HEK293 (cell line): ENCODE results near the gene ZNHIT1.
A peak's percentile ranks its signal among the peaks of the same experiment; 100 is the strongest.

Source experiments
- CTCF ChIA-PET: fragments of 350-600 bp; formaldehyde crosslinking; extraction: SDS; loops from one replicate; lab custom pipeline; 2021; ENCODE audit warnings: antibody characterized with exemption; lab: Yijun Ruan, JAX
- POLR2A ChIA-PET: fragments of 300-600 bp; formaldehyde crosslinking; extraction: SDS; loops from one replicate; lab custom pipeline; 2020; ENCODE audit warnings: antibody characterized with exemption, inconsistent platforms; lab: Yijun Ruan, JAX
- H3K27ac ChIP-seq: fragments of 200-500 bp; sonication (Bioruptor generic); 2 replicates; pipeline ENCODE4 v1.5.1; 2014; ENCODE audit warnings: low read depth, low read length, control low read depth, inconsistent platforms; ENCODE audit errors: extremely low read depth
- H3K36me3 ChIP-seq, 2 experiments: fragments of 200-500 bp in 1 of 2; sonication (Bioruptor generic) in 1 of 2; 1 replicate in 1 of 2; 2 replicates in 1 of 2; pipeline ENCODE4 v1.5.1; 2014 to 2017; ENCODE audit warnings: inconsistent platforms in 2 of 2, low read length in 2 of 2; ENCODE audit not compliant: control insufficient read depth in 2 of 2, insufficient read depth in 1 of 2
- H3K4me1 ChIP-seq: fragments of 200-500 bp; sonication (Bioruptor generic); 2 replicates; pipeline ENCODE4 v1.5.1; 2014; ENCODE audit warnings: mild to moderate bottlenecking, low read length, inconsistent platforms; ENCODE audit not compliant: control insufficient read depth, insufficient read depth
- H3K4me3 ChIP-seq: 2 replicates; pipeline ENCODE4 v1.5.1; 2011; ENCODE audit warnings: low read depth, mild to moderate bottlenecking, control low read depth, low read length, moderate library complexity
- H3K9me3 ChIP-seq: fragments of 200-500 bp; sonication (Bioruptor generic); 2 replicates; pipeline ENCODE4 v1.5.1; 2014; ENCODE audit warnings: low read depth, low read length, inconsistent platforms; ENCODE audit not compliant: control insufficient read depth, insufficient read depth
- BCL6B ChIP-seq: fragments of 450-650 bp; formaldehyde crosslinking; IDR thresholded peaks from 2 replicates; pipeline ENCODE4 v1.5.1; 2017; ENCODE audit warnings: missing biosample characterization, missing genetic modification characterization
- GLIS2 ChIP-seq: fragments of 450-650 bp; formaldehyde crosslinking; IDR thresholded peaks from 2 replicates; pipeline ENCODE4 v1.5.1; 2016; ENCODE audit warnings: missing biosample characterization, missing genetic modification characterization
- HOXA7 ChIP-seq: sonication (generic); formaldehyde crosslinking; IDR thresholded peaks from 2 replicates; pipeline ENCODE4 v1.8.1; 2022; ENCODE audit warnings: missing genetic modification reagents, borderline replicate concordance
- KLF1 ChIP-seq: fragments of 450-650 bp; formaldehyde crosslinking; IDR thresholded peaks from 2 replicates; pipeline ENCODE4 v1.5.1; 2016; ENCODE audit warnings: missing biosample characterization, missing genetic modification characterization
- ZBTB10 ChIP-seq: fragments of 450-650 bp; formaldehyde crosslinking; IDR thresholded peaks from 2 replicates; pipeline ENCODE4 v1.5.1; 2016; ENCODE audit warnings: missing biosample characterization, missing genetic modification characterization
- ZBTB17 ChIP-seq: fragments of 450-650 bp; formaldehyde crosslinking; IDR thresholded peaks from 2 replicates; pipeline ENCODE4 v1.5.1; 2016; ENCODE audit warnings: missing biosample characterization, missing genetic modification characterization
- ZBTB44 ChIP-seq: fragments of 450-650 bp; IDR thresholded peaks from 2 replicates; pipeline ENCODE4 v1.5.1; 2018; ENCODE audit warnings: missing biosample characterization, mild to moderate bottlenecking, missing genetic modification characterization
- ZFHX2 ChIP-seq: fragments of 450-650 bp; formaldehyde crosslinking; conservative IDR thresholded peaks from 2 replicates; pipeline ENCODE4 v1.5.1; 2016; ENCODE audit warnings: missing biosample characterization, missing genetic modification characterization
- ZFP41 ChIP-seq: fragments of 450-650 bp; formaldehyde crosslinking; IDR thresholded peaks from 2 replicates; pipeline ENCODE4 v1.5.1; 2016; ENCODE audit warnings: missing biosample characterization, missing genetic modification characterization, borderline replicate concordance
- ZNF155 ChIP-seq: fragments of 450-650 bp; formaldehyde crosslinking; IDR thresholded peaks from 2 replicates; pipeline ENCODE4 v1.5.1; 2016; ENCODE audit warnings: missing biosample characterization, missing genetic modification characterization
- ZNF16 ChIP-seq: fragments of 450-650 bp; formaldehyde crosslinking; IDR thresholded peaks from 2 replicates; pipeline ENCODE4 v1.5.1; 2016; ENCODE audit warnings: low read depth, missing biosample characterization, missing genetic modification characterization
- ZNF184 ChIP-seq: fragments of 450-650 bp; IDR thresholded peaks from 2 replicates; pipeline ENCODE4 v1.5.1; 2018; ENCODE audit warnings: missing biosample characterization, mild to moderate bottlenecking, missing genetic modification characterization
- ZNF2 ChIP-seq: fragments of 450-650 bp; formaldehyde crosslinking; IDR thresholded peaks from 2 replicates; pipeline ENCODE4 v1.5.1; 2016; ENCODE audit warnings: missing biosample characterization, missing genetic modification characterization
- ZNF23 ChIP-seq: fragments of 450-650 bp; formaldehyde crosslinking; IDR thresholded peaks from 2 replicates; pipeline ENCODE4 v1.5.1; 2016; ENCODE audit warnings: missing biosample characterization, missing genetic modification characterization, borderline replicate concordance
- ZNF324 ChIP-seq: fragments of 450-650 bp; formaldehyde crosslinking; IDR thresholded peaks from 2 replicates; pipeline ENCODE4 v1.5.1; 2016; ENCODE audit warnings: missing biosample characterization, missing genetic modification characterization
- ZNF394 ChIP-seq: fragments of 450-650 bp; formaldehyde crosslinking; IDR thresholded peaks from 2 replicates; pipeline ENCODE4 v1.5.1; 2016; ENCODE audit warnings: missing biosample characterization, missing genetic modification characterization, mild to moderate bottlenecking, moderate library complexity, borderline replicate concordance
- ZNF548 ChIP-seq: fragments of 450-650 bp; formaldehyde crosslinking; IDR thresholded peaks from 2 replicates; pipeline ENCODE4 v1.5.1; 2016; ENCODE audit warnings: missing biosample characterization, missing genetic modification characterization
- ZNF555 ChIP-seq: fragments of 450-650 bp; formaldehyde crosslinking; conservative IDR thresholded peaks from 2 replicates; pipeline ENCODE4 v1.5.1; 2017; ENCODE audit warnings: missing biosample characterization, mild to moderate bottlenecking, missing genetic modification characterization, inconsistent platforms
- ZNF692 ChIP-seq: fragments of 450-650 bp; formaldehyde crosslinking; IDR thresholded peaks from 2 replicates; pipeline ENCODE4 v1.5.1; 2016; ENCODE audit warnings: missing biosample characterization, missing genetic modification characterization
- ZNF747 ChIP-seq: fragments of 450-650 bp; formaldehyde crosslinking; IDR thresholded peaks from 2 replicates; pipeline ENCODE4 v1.5.1; 2016; ENCODE audit warnings: missing biosample characterization, missing genetic modification characterization
- ZSCAN18 ChIP-seq: fragments of 450-650 bp; formaldehyde crosslinking; IDR thresholded peaks from 2 replicates; pipeline ENCODE4 v1.5.1; 2016; ENCODE audit warnings: missing biosample characterization, missing genetic modification characterization

The ZNHIT1 gene

GRCh38 chr7:101240226-101241014, 22.5 kb downstream of the ZNHIT1 start (continued):
- no peak for TF ChIP-seq BCL6B (tag by site-specific recombination)
- peak; percentile 79 for TF ChIP-seq ZFHX2 (tag by site-specific recombination)
- no peak for TF ChIP-seq ZNF555 (tag by site-specific recombination)
- TF ChIP-seq ZNF155 (tag by site-specific recombination) = no peak
- no peak for TF ChIP-seq ZNF692
- no peak for TF ChIP-seq ZFP41 (tag by site-specific recombination)
- TF ChIP-seq HOXA7 = no peak
- TF ChIP-seq ZNF16 (tag by site-specific recombination) = no peak
- no peak for TF ChIP-seq ZSCAN18 (tag by site-specific recombination)
- TF ChIP-seq KLF1 (tag by site-specific recombination) = peak; percentile 90
- no peak for TF ChIP-seq GLIS2
- no peak for TF ChIP-seq ZNF2 (tag by site-specific recombination)
- TF ChIP-seq ZNF548 (tag by site-specific recombination) = no peak

DNA sequence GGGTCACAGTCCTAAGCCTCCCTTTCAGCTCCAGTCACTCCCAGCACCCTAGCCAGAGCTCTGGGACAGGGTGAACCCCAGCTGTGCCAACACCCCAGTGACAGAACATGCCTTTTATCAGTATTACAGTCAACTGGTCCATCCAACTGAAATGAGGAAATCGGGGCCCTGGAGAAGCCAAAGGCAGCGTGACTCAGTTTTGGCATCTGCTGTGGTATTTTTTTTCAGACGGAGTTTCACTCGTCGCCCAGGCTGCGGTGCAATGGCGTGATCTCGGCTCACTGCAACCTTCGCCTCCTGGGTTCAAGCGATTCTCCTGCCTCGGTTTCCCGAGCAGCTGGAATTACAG, 23.0 kb downstream of the ZNHIT1 start:
- no peak for TF ChIP-seq ZNF23
- Histone ChIP-seq H3K4me1 (peaks cover 2% of the 10 kb centered on the region; the same call in 1 of the 2 replicates), H3K36me3 (peaks cover 0 to 39% of the 10 kb centered on the region in 2 experiments; a peak in 2 of 3 replicates), H3K9me3 (no peaks in the 10 kb centered on the region), H3K4me3 (no peak overlapping the region), H3K27ac (no peak overlapping the region)
- CTCF ChIA-PET = interaction anchor here (0.8 to 1.4 kb wide), 2 partner anchors 92 to 97 kb away, joined by 4 to 5 read pairs; no protein-coding TSS in a partner anchor
- POLR2A ChIA-PET = interaction anchor here (0.6 kb wide), 1 partner anchor 26 kb away, joined by 4 read pairs; no protein-coding TSS in a partner anchor

GRCh38 chr7:101241443-101242349, 23.7 kb downstream of the ZNHIT1 start:
- POLR2A ChIA-PET = no interaction called here
- Histone ChIP-seq H3K4me3 (no peak overlapping the region), H3K4me1 (peaks cover 2% of the 10 kb centered on the region; the same call in 1 of the 2 replicates), H3K36me3 (peaks cover 0 to 39% of the 10 kb centered on the region in 2 experiments; a peak in 2 of 3 replicates), H3K27ac (no peak overlapping the region), H3K9me3 (no peaks in the 10 kb centered on the region)
- CTCF ChIA-PET = interaction anchor here (0.6 to 1.4 kb wide), 3 partner anchors 15 to 98 kb away, joined by 4 to 5 read pairs (median 4); no protein-coding TSS in a partner anchor
- TF ChIP-seq ZNF324 = no peak
- peak; percentile 89 for TF ChIP-seq ZBTB44 (tag by site-specific recombination)
- TF ChIP-seq ZNF184 (tag by site-specific recombination) = no peak
- no peak for TF ChIP-seq ZNF747
- no peak for TF ChIP-seq ZBTB10 (tag by site-specific recombination)
- no peak for TF ChIP-seq GLIS2
- TF ChIP-seq ZNF394 (tag by site-specific recombination) = 0 out of 2 replicates have a peak, but pooled peaks have one; percentile 21
- 0 out of 2 replicates have a peak, but pooled peaks have one; percentile 41 for TF ChIP-seq ZBTB17 (tag by site-specific recombination)
